ENCODE results near the gene AQP2.

- TF ChIP-seq, protein P1, sequence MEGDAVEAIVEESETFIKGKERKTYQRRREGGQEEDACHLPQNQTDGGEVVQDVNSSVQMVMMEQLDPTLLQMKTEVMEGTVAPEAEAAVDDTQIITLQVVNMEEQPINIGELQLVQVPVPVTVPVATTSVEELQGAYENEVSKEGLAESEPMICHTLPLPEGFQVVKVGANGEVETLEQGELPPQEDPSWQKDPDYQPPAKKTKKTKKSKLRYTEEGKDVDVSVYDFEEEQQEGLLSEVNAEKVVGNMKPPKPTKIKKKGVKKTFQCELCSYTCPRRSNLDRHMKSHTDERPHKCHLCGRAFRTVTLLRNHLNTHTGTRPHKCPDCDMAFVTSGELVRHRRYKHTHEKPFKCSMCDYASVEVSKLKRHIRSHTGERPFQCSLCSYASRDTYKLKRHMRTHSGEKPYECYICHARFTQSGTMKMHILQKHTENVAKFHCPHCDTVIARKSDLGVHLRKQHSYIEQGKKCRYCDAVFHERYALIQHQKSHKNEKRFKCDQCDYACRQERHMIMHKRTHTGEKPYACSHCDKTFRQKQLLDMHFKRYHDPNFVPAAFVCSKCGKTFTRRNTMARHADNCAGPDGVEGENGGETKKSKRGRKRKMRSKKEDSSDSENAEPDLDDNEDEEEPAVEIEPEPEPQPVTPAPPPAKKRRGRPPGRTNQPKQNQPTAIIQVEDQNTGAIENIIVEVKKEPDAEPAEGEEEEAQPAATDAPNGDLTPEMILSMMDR (tag by site-specific recombination; IDR thresholded peaks at IDR 0.05), result no peak
- TF ChIP-seq ZSCAN18 (tag by site-specific recombination; IDR thresholded peaks at IDR 0.05) (no peak), ZNF488 (tag by site-specific recombination; IDR thresholded peaks at IDR 0.05) (no peak), ZNF211 (tag by site-specific recombination; IDR thresholded peaks at IDR 0.05; ENCODE audit: low read depth) (no peak), REST (tag by site-specific recombination; IDR thresholded peaks at IDR 0.05) (no peak), ZNF146 (tag by site-specific recombination; IDR thresholded peaks at IDR 0.05) (no peak), ZNF350 (tag by site-specific recombination; IDR thresholded peaks at IDR 0.05) (no peak), ZBTB8A (tag by site-specific recombination; IDR thresholded peaks at IDR 0.05) (no peak), KLF7 (tag by site-specific recombination; IDR thresholded peaks at IDR 0.05; ENCODE audit: borderline replicate concordance) (no peak), ZNF175 (tag by site-specific recombination; IDR thresholded peaks at IDR 0.05) (no peak), TCF7L2 (IDR thresholded peaks at IDR 0.05; ENCODE audit: borderline replicate concordance, low read depth, low read length) (no peak)
- TF ChIP-seq, protein P2, sequence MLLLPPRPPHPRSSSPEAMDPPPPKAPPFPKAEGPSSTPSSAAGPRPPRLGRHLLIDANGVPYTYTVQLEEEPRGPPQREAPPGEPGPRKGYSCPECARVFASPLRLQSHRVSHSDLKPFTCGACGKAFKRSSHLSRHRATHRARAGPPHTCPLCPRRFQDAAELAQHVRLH (tag by site-specific recombination; IDR thresholded peaks at IDR 0.05), result no peak
- TF ChIP-seq, protein P3, sequence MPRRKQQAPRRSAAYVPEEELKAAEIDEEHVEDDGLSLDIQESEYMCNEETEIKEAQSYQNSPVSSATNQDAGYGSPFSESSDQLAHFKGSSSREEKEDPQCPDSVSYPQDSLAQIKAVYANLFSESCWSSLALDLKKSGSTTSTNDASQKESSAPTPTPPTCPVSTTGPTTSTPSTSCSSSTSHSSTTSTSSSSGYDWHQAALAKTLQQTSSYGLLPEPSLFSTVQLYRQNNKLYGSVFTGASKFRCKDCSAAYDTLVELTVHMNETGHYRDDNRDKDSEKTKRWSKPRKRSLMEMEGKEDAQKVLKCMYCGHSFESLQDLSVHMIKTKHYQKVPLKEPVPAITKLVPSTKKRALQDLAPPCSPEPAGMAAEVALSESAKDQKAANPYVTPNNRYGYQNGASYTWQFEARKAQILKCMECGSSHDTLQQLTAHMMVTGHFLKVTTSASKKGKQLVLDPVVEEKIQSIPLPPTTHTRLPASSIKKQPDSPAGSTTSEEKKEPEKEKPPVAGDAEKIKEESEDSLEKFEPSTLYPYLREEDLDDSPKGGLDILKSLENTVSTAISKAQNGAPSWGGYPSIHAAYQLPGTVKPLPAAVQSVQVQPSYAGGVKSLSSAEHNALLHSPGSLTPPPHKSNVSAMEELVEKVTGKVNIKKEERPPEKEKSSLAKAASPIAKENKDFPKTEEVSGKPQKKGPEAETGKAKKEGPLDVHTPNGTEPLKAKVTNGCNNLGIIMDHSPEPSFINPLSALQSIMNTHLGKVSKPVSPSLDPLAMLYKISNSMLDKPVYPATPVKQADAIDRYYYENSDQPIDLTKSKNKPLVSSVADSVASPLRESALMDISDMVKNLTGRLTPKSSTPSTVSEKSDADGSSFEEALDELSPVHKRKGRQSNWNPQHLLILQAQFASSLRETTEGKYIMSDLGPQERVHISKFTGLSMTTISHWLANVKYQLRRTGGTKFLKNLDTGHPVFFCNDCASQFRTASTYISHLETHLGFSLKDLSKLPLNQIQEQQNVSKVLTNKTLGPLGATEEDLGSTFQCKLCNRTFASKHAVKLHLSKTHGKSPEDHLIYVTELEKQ (tag by site-specific recombination; IDR thresholded peaks at IDR 0.05; ENCODE audit: borderline replicate concordance), result no peak
These were observed 16.0 kb downstream of the AQP2 start for GRCh38 chr12:49966511-49967041.
